GM12878 (cell line): ENCODE results near the gene ATP5PD.

Source experiments
- CTCF ChIP-seq, 3 experiments: IDR thresholded peaks in 2 of 3; conservative IDR thresholded peaks in 1 of 3; 2 replicates each; pipeline ENCODE4 v1.5.1; 2011; ENCODE audit warnings: low read depth in 3 of 3, low read length in 3 of 3, mild to moderate bottlenecking in 3 of 3, control low read depth in 2 of 3, moderate library complexity in 2 of 3, inconsistent platforms in 1 of 3, mixed read lengths in 1 of 3; ENCODE audit not compliant: control insufficient read depth in 2 of 3, insufficient read depth in 1 of 3; ENCODE audit errors: extremely low read depth in 1 of 3
- DPF2 ChIP-seq: fragments of 450-650 bp; IDR thresholded peaks from 2 replicates; pipeline ENCODE4 v1.6.1; 2017; ENCODE audit warnings: mild to moderate bottlenecking
- JUNB ChIP-seq: IDR thresholded peaks from 2 replicates; pipeline ENCODE4 v1.6.1; 2016; ENCODE audit warnings: antibody characterized with exemption, mild to moderate bottlenecking
- MTA2 ChIP-seq: fragments of 450-650 bp; IDR thresholded peaks from 2 replicates; pipeline ENCODE4 v1.6.1; 2016; ENCODE audit warnings: low read depth, mild to moderate bottlenecking, moderate library complexity
- POLR2AphosphoS5 ChIP-seq: IDR thresholded peaks from 2 replicates; pipeline ENCODE4 v1.6.1; 2011; ENCODE audit warnings: mild to moderate bottlenecking, low read length, inconsistent platforms
- RB1 ChIP-seq: fragments of 450-650 bp; formaldehyde crosslinking; IDR thresholded peaks from 2 replicates; pipeline ENCODE4 v1.6.1; 2017; ENCODE audit warnings: mild to moderate bottlenecking, borderline replicate concordance

DNA sequence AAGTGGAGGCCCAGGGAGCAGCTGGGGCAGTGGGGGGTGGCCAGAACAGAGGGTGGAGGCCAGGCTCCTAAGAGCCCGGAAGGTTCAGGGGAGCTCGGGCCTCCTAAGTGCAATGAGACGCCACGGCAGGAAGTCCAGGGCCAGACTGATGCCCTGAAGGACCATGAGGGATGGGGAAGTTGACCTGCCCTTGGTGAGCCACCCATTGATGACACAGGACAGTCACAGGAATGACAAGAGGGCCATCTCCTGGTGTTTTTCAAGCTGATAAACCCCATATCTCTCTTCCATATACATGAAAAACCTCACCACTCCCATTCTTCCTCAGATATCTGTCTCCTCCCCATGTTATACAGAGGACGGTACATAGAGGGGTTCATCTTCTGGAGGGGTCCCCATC is 40.1 kb downstream of the ATP5PD start:
- TF ChIP-seq CTCF (IDR thresholded peaks at IDR 0.05 in 2 of 3, conservative IDR thresholded peaks at IDR 0.05 in 1 of 3; ENCODE audit: control insufficient read depth in 2 of 3, extremely low read depth in 1 of 3, insufficient read depth in 1 of 3, low read depth in 3 of 3, low read length in 3 of 3) (no peak), POLR2AphosphoS5 (no peak), RB1 (no peak), JUNB (no peak), MTA2 (no peak), DPF2 (no peak)
